Neural progenitor cell (in vitro differentiated cells): ENCODE data around the gene IQCM. TPM values are rescaled to one million over a fixed set of nuclear protein-coding genes. Genes with fewer than 3 reads are reported as not detected.

Experiments
- DNase-seq: peaks from one replicate; pipeline ENCODE4 v3.0.0-alpha.2; 2016; ENCODE audit warnings: low spot score
- H2AFZ ChIP-seq: fragments of 200-600 bp; sonication (generic); replicated peaks from 2 replicates; pipeline ENCODE4 v1.6.1; 2016; ENCODE audit warnings: antibody characterized with exemption
- H3F3A ChIP-seq: fragments of 200-600 bp; sonication (generic); 2 replicates; pipeline ENCODE4 v1.6.1; 2016; ENCODE audit warnings: antibody characterized with exemption, low read depth
- H3K27ac ChIP-seq: fragments of 200-600 bp; sonication (generic); 2 replicates; pipeline ENCODE4 v1.5.1; 2016; ENCODE audit warnings: mild to moderate bottlenecking
- H3K27me3 ChIP-seq: fragments of 200-600 bp; sonication (generic); 2 replicates; pipeline ENCODE4 v1.6.1; 2016; ENCODE audit warnings: mild to moderate bottlenecking, moderate library complexity
- H3K36me3 ChIP-seq: fragments of 200-600 bp; sonication (generic); 2 replicates; pipeline ENCODE4 v1.5.1; 2016
- H3K4me1 ChIP-seq: fragments of 200-600 bp; sonication (generic); 2 replicates; pipeline ENCODE4 v1.6.1; 2016; ENCODE audit warnings: mixed run types
- H3K4me2 ChIP-seq: fragments of 200-600 bp; sonication (generic); 2 replicates; pipeline ENCODE4 v1.6.1; 2016
- H3K4me3 ChIP-seq: fragments of 200-600 bp; sonication (generic); 2 replicates; pipeline ENCODE4 v1.5.1; 2016
- H3K79me2 ChIP-seq: fragments of 200-600 bp; sonication (generic); 2 replicates; pipeline ENCODE4 v1.6.1; 2016; ENCODE audit warnings: low read depth
- H3K9ac ChIP-seq: fragments of 200-600 bp; sonication (generic); 2 replicates; pipeline ENCODE4 v1.6.1; 2016
- H3K9me3 ChIP-seq: fragments of 200-600 bp; sonication (generic); 2 replicates; pipeline ENCODE4 v1.5.1; 2016; ENCODE audit warnings: low read depth
- H4K20me1 ChIP-seq: fragments of 200-600 bp; sonication (generic); 2 replicates; pipeline ENCODE4 v1.6.1; 2016; ENCODE audit warnings: low read depth
- H3K27ac Mint-ChIP-seq: 3 replicates; pipeline ENCODE4 v1.8.0; 2021; ENCODE audit warnings: mixed read lengths
- H3K27me3 Mint-ChIP-seq: 2 replicates; pipeline ENCODE4 v1.8.0; 2022; ENCODE audit warnings: low read depth, mild to moderate bottlenecking, inconsistent platforms, moderate library complexity, mixed read lengths; ENCODE audit not compliant: insufficient read depth
- H3K36me3 Mint-ChIP-seq: 3 replicates; pipeline ENCODE4 v1.8.0; 2021; ENCODE audit warnings: mixed read lengths
- H3K4me1 Mint-ChIP-seq: 3 replicates; pipeline ENCODE4 v1.8.0; 2021; ENCODE audit warnings: mixed read lengths
- H3K4me3 Mint-ChIP-seq: 3 replicates; pipeline ENCODE4 v1.8.0; 2021; ENCODE audit warnings: mild to moderate bottlenecking, moderate library complexity, mixed read lengths
- H3K9me3 Mint-ChIP-seq: 3 replicates; pipeline ENCODE4 v1.8.0; 2020; ENCODE audit warnings: mixed read lengths
- EZH2 ChIP-seq: fragments of 200-600 bp; sonication (generic); IDR thresholded peaks from 2 replicates; pipeline ENCODE4 v1.6.1; 2017; ENCODE audit warnings: antibody characterized with exemption, mild to moderate bottlenecking, moderate library complexity
- EZH2phosphoT487 ChIP-seq: fragments of 200-600 bp; sonication (generic); IDR thresholded peaks from 2 replicates; pipeline ENCODE4 v1.6.1; 2017; ENCODE audit warnings: antibody characterized with exemption
- total RNA-seq: library from RNA; depleted of rRNA; stranded (reverse); fragments of >200 nt; gene quantifications from 2 replicates; pipeline ENCODE4 v1.2.3, GENCODE V29; 2015; ENCODE audit warnings: low replicate concordance
- TF ChIP-seq, protein P1 (sequence below): fragments of 200-600 bp; sonication (generic); IDR thresholded peaks from 2 replicates; pipeline ENCODE4 v1.5.1; 2017; ENCODE audit warnings: antibody characterized with exemption, mild to moderate bottlenecking

Gene IQCM
- total RNA-seq, 1 donor from 2014 or later, result 0.26 TPM

- H3K4me1 ChIP-seq, result no peaks in the 10 kb centered on the region
- no peaks in the 10 kb centered on the region for H3F3A ChIP-seq
- H3K79me2 ChIP-seq, result no peaks in the 10 kb centered on the region
- no peaks in the 10 kb centered on the region for H3K27me3 ChIP-seq
- H3K9ac ChIP-seq, result no peak overlapping the region
- H3K9me3 ChIP-seq, result no peaks in the 10 kb centered on the region
- no peak overlapping the region for H2AFZ ChIP-seq
- H3K36me3 ChIP-seq, result no peaks in the 10 kb centered on the region
- Mint-ChIP-seq H3K9me3 (no peaks in the 10 kb centered on the region), H3K4me1 (no peaks in the 10 kb centered on the region), H3K4me3 (no peak overlapping the region), H3K27ac (no peak overlapping the region), H3K36me3 (no peaks in the 10 kb centered on the region), H3K27me3 (peaks cover 4% of the 10 kb centered on the region)
- TF ChIP-seq, protein P1, sequence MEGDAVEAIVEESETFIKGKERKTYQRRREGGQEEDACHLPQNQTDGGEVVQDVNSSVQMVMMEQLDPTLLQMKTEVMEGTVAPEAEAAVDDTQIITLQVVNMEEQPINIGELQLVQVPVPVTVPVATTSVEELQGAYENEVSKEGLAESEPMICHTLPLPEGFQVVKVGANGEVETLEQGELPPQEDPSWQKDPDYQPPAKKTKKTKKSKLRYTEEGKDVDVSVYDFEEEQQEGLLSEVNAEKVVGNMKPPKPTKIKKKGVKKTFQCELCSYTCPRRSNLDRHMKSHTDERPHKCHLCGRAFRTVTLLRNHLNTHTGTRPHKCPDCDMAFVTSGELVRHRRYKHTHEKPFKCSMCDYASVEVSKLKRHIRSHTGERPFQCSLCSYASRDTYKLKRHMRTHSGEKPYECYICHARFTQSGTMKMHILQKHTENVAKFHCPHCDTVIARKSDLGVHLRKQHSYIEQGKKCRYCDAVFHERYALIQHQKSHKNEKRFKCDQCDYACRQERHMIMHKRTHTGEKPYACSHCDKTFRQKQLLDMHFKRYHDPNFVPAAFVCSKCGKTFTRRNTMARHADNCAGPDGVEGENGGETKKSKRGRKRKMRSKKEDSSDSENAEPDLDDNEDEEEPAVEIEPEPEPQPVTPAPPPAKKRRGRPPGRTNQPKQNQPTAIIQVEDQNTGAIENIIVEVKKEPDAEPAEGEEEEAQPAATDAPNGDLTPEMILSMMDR, result no peak
- TF ChIP-seq EZH2 (no peak), EZH2phosphoT487 (no peak)
- DNase-seq, result no peak
- H3K27ac ChIP-seq, result no peak overlapping the region
- H3K4me3 ChIP-seq, result no peak overlapping the region
- no peak overlapping the region for H3K4me2 ChIP-seq
- H4K20me1 ChIP-seq, result no peaks in the 10 kb centered on the region
Observed at GRCh38 chr4:149403081-149403480, 412.6 kb downstream of the IQCM start.

DNA sequence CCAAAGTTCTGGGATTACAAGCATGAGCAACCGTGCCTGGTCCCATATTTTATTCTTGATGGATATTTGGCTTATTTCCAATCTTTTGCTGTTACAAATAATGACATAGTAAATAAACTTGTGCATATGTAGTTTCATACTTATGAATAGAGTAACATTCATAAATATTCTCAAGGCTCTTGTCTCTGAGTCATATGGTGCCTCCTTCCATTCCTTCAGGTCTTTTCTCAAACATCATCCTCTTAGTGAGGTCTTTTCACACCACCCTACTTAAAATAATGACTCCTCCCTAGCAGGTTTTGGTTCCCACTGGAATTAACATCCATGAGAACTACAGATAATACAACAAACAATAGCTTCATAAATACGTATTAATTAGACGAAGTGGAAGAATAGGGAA lies 416.6 kb downstream of the IQCM start:
- Mint-ChIP-seq H3K27me3 (peaks cover 2% of the 10 kb centered on the region), H3K4me3 (no peak overlapping the region), H3K9me3 (no peaks in the 10 kb centered on the region), H3K27ac (no peak overlapping the region), H3K36me3 (no peaks in the 10 kb centered on the region), H3K4me1 (no peaks in the 10 kb centered on the region)
- Histone ChIP-seq H4K20me1 (no peaks in the 10 kb centered on the region), H3F3A (no peaks in the 10 kb centered on the region), H3K9me3 (no peaks in the 10 kb centered on the region), H3K4me3 (no peak overlapping the region), H3K4me2 (no peak overlapping the region), H3K27me3 (no peaks in the 10 kb centered on the region), H3K36me3 (no peaks in the 10 kb centered on the region), H3K4me1 (no peaks in the 10 kb centered on the region), H2AFZ (no peak overlapping the region), H3K79me2 (no peaks in the 10 kb centered on the region), H3K27ac (no peak overlapping the region), H3K9ac (no peak overlapping the region)
- no peak for DNase-seq
- TF ChIP-seq, protein P1, result no peak
- TF ChIP-seq EZH2phosphoT487, result no peak
- no peak for TF ChIP-seq EZH2

DNA sequence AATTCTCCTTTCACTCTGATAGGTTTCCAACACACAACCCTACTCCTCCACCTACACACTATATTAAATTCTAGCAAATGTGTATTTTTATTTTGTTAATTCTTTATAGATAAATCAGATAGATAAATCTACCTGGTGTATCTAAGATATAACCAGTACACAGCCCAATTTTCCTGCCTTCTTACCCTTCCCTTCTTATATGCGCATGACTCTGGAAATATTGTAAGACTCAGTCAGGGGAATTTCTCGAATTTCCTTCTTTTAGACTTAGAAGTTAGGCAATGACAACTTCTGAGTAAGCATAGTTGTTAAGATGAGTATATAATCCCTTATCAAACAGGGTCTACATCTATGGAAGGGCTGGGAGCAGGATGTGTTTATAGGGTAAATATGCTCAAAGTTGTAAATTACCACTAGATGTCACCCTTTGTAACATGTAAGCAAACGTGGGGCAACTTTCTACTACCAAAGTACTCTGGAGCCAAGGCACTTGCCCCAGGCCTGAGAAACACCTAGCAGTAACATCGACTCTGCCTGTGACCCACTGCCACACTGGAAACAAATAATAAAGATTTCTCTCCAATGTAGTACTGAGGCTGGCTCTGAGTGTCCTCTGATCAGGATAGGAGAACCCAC lies 444.7 kb downstream of the IQCM start:
- TF ChIP-seq, protein P1, result peak; percentile 60
- TF ChIP-seq EZH2, result no peak
- no peak for TF ChIP-seq EZH2phosphoT487
- Histone ChIP-seq H3K9ac (no peak overlapping the region), H3K4me2 (no peak overlapping the region), H3K27ac (no peak overlapping the region), H3K27me3 (no peaks in the 10 kb centered on the region), H3K4me3 (no peak overlapping the region), H3K4me1 (no peaks in the 10 kb centered on the region), H3K9me3 (no peaks in the 10 kb centered on the region), H2AFZ (peak overlapping the region; percentile 65), H3K36me3 (no peaks in the 10 kb centered on the region), H3K79me2 (no peaks in the 10 kb centered on the region), H3F3A (no peaks in the 10 kb centered on the region), H4K20me1 (no peaks in the 10 kb centered on the region)
- Mint-ChIP-seq H3K27me3 (no peaks in the 10 kb centered on the region), H3K9me3 (no peaks in the 10 kb centered on the region), H3K4me3 (no peak overlapping the region), H3K36me3 (no peaks in the 10 kb centered on the region), H3K4me1 (no peaks in the 10 kb centered on the region), H3K27ac (no peak overlapping the region)
- peak; percentile 72 for DNase-seq
